ENCODE data around the gene TMEM80. TPM values are rescaled to one million over a fixed set of nuclear protein-coding genes. Genes with fewer than 3 reads are reported as not detected.

TMEM80 gene
- total and polyA plus RNA-seq, 2 experiments from 2014 or later, result 12.8 to 25.4 TPM

GRCh38 chr11:693415-693831, 2.2 kb upstream of the TMEM80 start (continued):
- no peak for TF ChIP-seq ZNF462 (CRISPR knock-in tag; IDR thresholded peaks at IDR 0.05)
- TF ChIP-seq, protein P1, sequence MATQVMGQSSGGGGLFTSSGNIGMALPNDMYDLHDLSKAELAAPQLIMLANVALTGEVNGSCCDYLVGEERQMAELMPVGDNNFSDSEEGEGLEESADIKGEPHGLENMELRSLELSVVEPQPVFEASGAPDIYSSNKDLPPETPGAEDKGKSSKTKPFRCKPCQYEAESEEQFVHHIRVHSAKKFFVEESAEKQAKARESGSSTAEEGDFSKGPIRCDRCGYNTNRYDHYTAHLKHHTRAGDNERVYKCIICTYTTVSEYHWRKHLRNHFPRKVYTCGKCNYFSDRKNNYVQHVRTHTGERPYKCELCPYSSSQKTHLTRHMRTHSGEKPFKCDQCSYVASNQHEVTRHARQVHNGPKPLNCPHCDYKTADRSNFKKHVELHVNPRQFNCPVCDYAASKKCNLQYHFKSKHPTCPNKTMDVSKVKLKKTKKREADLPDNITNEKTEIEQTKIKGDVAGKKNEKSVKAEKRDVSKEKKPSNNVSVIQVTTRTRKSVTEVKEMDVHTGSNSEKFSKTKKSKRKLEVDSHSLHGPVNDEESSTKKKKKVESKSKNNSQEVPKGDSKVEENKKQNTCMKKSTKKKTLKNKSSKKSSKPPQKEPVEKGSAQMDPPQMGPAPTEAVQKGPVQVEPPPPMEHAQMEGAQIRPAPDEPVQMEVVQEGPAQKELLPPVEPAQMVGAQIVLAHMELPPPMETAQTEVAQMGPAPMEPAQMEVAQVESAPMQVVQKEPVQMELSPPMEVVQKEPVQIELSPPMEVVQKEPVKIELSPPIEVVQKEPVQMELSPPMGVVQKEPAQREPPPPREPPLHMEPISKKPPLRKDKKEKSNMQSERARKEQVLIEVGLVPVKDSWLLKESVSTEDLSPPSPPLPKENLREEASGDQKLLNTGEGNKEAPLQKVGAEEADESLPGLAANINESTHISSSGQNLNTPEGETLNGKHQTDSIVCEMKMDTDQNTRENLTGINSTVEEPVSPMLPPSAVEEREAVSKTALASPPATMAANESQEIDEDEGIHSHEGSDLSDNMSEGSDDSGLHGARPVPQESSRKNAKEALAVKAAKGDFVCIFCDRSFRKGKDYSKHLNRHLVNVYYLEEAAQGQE (IDR thresholded peaks at IDR 0.05; ENCODE audit: unreplicated experiment), result no peak
- TF ChIP-seq EZH2phosphoT487 (IDR thresholded peaks at IDR 0.05; ENCODE audit: unreplicated experiment), result no peak
- no peak for TF ChIP-seq ZNF331 (CRISPR knock-in tag; IDR thresholded peaks at IDR 0.05; ENCODE audit: low read depth)
- TF ChIP-seq, protein P2, sequence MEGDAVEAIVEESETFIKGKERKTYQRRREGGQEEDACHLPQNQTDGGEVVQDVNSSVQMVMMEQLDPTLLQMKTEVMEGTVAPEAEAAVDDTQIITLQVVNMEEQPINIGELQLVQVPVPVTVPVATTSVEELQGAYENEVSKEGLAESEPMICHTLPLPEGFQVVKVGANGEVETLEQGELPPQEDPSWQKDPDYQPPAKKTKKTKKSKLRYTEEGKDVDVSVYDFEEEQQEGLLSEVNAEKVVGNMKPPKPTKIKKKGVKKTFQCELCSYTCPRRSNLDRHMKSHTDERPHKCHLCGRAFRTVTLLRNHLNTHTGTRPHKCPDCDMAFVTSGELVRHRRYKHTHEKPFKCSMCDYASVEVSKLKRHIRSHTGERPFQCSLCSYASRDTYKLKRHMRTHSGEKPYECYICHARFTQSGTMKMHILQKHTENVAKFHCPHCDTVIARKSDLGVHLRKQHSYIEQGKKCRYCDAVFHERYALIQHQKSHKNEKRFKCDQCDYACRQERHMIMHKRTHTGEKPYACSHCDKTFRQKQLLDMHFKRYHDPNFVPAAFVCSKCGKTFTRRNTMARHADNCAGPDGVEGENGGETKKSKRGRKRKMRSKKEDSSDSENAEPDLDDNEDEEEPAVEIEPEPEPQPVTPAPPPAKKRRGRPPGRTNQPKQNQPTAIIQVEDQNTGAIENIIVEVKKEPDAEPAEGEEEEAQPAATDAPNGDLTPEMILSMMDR (conservative IDR thresholded peaks at IDR 0.05; ENCODE audit: low read depth in 2 of 2), result no peak
- no peak for TF ChIP-seq STAT1 (IDR thresholded peaks at IDR 0.05; ENCODE audit: unreplicated experiment)
- TF ChIP-seq ETS1 (IDR thresholded peaks at IDR 0.05), result no peak
- no peak for TF ChIP-seq POLR2AphosphoS5 (IDR thresholded peaks at IDR 0.05; ENCODE audit: low read depth)
